Panc1 (cell line): Measurements from ENCODE around the gene ZFAND2A.

Experiments
- CTCF ChIP-seq: fragments of 450-650 bp; IDR thresholded peaks from 2 replicates; pipeline ENCODE4 v1.5.1; 2017; ENCODE audit warnings: mild to moderate bottlenecking
- POLR2AphosphoS5 ChIP-seq: IDR thresholded peaks from 2 replicates; pipeline ENCODE4 v1.6.1; 2012; ENCODE audit warnings: mild to moderate bottlenecking, low read depth, low read length, moderate library complexity
- SIN3A ChIP-seq: IDR thresholded peaks from 2 replicates; pipeline ENCODE4 v1.6.1; 2012; ENCODE audit warnings: low read depth, mild to moderate bottlenecking, low read length, moderate library complexity, borderline replicate concordance; ENCODE audit not compliant: insufficient read depth
- TF ChIP-seq, protein P1 (sequence below), 2 experiments: IDR thresholded peaks; 2 replicates each; pipeline ENCODE4 v1.6.1; 2011 to 2012; ENCODE audit warnings: low read depth in 2 of 2, control low read depth in 1 of 2, low read length in 1 of 2, mild to moderate bottlenecking in 1 of 2, moderate library complexity in 1 of 2; ENCODE audit not compliant: insufficient read depth in 1 of 2

- TF ChIP-seq POLR2AphosphoS5 (no peak), CTCF (no peak), SIN3A (no peak)
- TF ChIP-seq, protein P1, sequence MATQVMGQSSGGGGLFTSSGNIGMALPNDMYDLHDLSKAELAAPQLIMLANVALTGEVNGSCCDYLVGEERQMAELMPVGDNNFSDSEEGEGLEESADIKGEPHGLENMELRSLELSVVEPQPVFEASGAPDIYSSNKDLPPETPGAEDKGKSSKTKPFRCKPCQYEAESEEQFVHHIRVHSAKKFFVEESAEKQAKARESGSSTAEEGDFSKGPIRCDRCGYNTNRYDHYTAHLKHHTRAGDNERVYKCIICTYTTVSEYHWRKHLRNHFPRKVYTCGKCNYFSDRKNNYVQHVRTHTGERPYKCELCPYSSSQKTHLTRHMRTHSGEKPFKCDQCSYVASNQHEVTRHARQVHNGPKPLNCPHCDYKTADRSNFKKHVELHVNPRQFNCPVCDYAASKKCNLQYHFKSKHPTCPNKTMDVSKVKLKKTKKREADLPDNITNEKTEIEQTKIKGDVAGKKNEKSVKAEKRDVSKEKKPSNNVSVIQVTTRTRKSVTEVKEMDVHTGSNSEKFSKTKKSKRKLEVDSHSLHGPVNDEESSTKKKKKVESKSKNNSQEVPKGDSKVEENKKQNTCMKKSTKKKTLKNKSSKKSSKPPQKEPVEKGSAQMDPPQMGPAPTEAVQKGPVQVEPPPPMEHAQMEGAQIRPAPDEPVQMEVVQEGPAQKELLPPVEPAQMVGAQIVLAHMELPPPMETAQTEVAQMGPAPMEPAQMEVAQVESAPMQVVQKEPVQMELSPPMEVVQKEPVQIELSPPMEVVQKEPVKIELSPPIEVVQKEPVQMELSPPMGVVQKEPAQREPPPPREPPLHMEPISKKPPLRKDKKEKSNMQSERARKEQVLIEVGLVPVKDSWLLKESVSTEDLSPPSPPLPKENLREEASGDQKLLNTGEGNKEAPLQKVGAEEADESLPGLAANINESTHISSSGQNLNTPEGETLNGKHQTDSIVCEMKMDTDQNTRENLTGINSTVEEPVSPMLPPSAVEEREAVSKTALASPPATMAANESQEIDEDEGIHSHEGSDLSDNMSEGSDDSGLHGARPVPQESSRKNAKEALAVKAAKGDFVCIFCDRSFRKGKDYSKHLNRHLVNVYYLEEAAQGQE (IDR thresholded peaks at IDR 0.05; ENCODE audit: insufficient read depth in 1 of 2, low read depth in 2 of 2, low read length in 1 of 2): no peak
Observed at GRCh38 chr7:1109581-1110310, 50.2 kb downstream of the ZFAND2A start.
